Stimulated activated CD4-positive, alpha-beta T cell treated with anti-CD3 and anti-CD28 coated beads, Interleukin-12 subunit alpha, Interleukin-12 subunit beta, amount 100 ng/mL, for 4 hours (primary cell): Measurements from ENCODE around the gene STX8.

Source experiments
- DNase-seq: peaks from one replicate; pipeline ENCODE4 v3.0.0-alpha.2; 2020

STX8 gene

GRCh38 chr17:9236286-9237052 lies 339.2 kb downstream of the STX8 start:
- no peak for DNase-seq

GRCh38 chr17:9235346-9235745 lies 340.3 kb downstream of the STX8 start:
- no peak for DNase-seq

- DNase-seq, result no peak
These were observed 341.2 kb downstream of the STX8 start for GRCh38 chr17:9234389-9234945.

- no peak for DNase-seq
These were observed 341.9 kb downstream of the STX8 start for GRCh38 chr17:9233761-9234160.

- no peak for DNase-seq
These were observed 342.4 kb downstream of the STX8 start for GRCh38 chr17:9233271-9233599.

- DNase-seq, result no peak
These were observed 342.9 kb downstream of the STX8 start for GRCh38 chr17:9232591-9233270.

- no peak for DNase-seq
These were observed 343.5 kb downstream of the STX8 start for GRCh38 chr17:9232155-9232475.

- no peak for DNase-seq
These were observed 344.0 kb downstream of the STX8 start for GRCh38 chr17:9231449-9232154.

- DNase-seq, result no peak
These were observed 344.8 kb downstream of the STX8 start for GRCh38 chr17:9230861-9231260.

- no peak for DNase-seq
These were observed 345.3 kb downstream of the STX8 start for GRCh38 chr17:9230346-9230745.

- DNase-seq, result no peak
These were observed 345.8 kb downstream of the STX8 start for GRCh38 chr17:9229826-9230201.

- DNase-seq, result no peak
These were observed 346.3 kb downstream of the STX8 start for GRCh38 chr17:9229160-9229825.

GRCh38 chr17:9228408-9229159 lies 347.0 kb downstream of the STX8 start:
- DNase-seq, result no peak

- DNase-seq, result no peak
These were observed 347.7 kb downstream of the STX8 start for GRCh38 chr17:9227819-9228407.

GRCh38 chr17:9226794-9227135 lies 348.9 kb downstream of the STX8 start:
- no peak for DNase-seq

- no peak for DNase-seq
These were observed 349.4 kb downstream of the STX8 start for GRCh38 chr17:9226130-9226793.

GRCh38 chr17:9225305-9226101 lies 350.1 kb downstream of the STX8 start:
- no peak for DNase-seq

GRCh38 chr17:9224485-9224884 lies 351.1 kb downstream of the STX8 start:
- no peak for DNase-seq

- no peak for DNase-seq
These were observed 352.1 kb downstream of the STX8 start for GRCh38 chr17:9223531-9223930.

- no peak for DNase-seq
These were observed 353.8 kb downstream of the STX8 start for GRCh38 chr17:9221922-9222180.
